GM19468 (cell line): ENCODE measurements around the gene CYP11A1.

Experiments used
- ATAC-seq: cut with Tn5 transposase; IDR thresholded peaks from one replicate; pipeline ENCODE4 v1.9.1; 2021; ENCODE audit warnings: mild to moderate bottlenecking, moderate library complexity, moderate number of reproducible peaks; ENCODE audit not compliant: unreplicated experiment; ENCODE audit errors: extremely low read depth

The CYP11A1 gene

GRCh38 chr15:74333093-74333492, 34.4 kb downstream of the CYP11A1 start:
- ATAC-seq, result no peak

- no peak for ATAC-seq
Measured at GRCh38 chr15:74332611-74333010, 34.8 kb downstream of the CYP11A1 start.

GRCh38 chr15:74332011-74332410, 35.4 kb downstream of the CYP11A1 start:
- ATAC-seq, result no peak

- no peak for ATAC-seq
Measured at GRCh38 chr15:74330861-74331408, 36.5 kb downstream of the CYP11A1 start.

GRCh38 chr15:74328331-74329056, 39.0 kb downstream of the CYP11A1 start:
- ATAC-seq, result no peak

- no peak for ATAC-seq
Measured at GRCh38 chr15:74327756-74328155, 39.7 kb downstream of the CYP11A1 start.

GRCh38 chr15:74326746-74327145, 40.7 kb downstream of the CYP11A1 start:
- no peak for ATAC-seq

GRCh38 chr15:74324714-74325113, 42.7 kb downstream of the CYP11A1 start:
- ATAC-seq, result no peak

- ATAC-seq, result no peak
Measured at GRCh38 chr15:74322558-74323180, 44.8 kb downstream of the CYP11A1 start.

GRCh38 chr15:74320352-74321247, 46.8 kb downstream of the CYP11A1 start:
- ATAC-seq, result no peak

- ATAC-seq, result no peak
Measured at GRCh38 chr15:74319596-74320351, 47.7 kb downstream of the CYP11A1 start.

- no peak for ATAC-seq
Measured at GRCh38 chr15:74319138-74319460, 48.3 kb downstream of the CYP11A1 start.

GRCh38 chr15:74318376-74319137, 48.9 kb downstream of the CYP11A1 start:
- no peak for ATAC-seq

GRCh38 chr15:74317820-74318375, 49.5 kb downstream of the CYP11A1 start:
- no peak for ATAC-seq

GRCh38 chr15:74316141-74316540, 51.3 kb downstream of the CYP11A1 start:
- ATAC-seq, result no peak

- no peak for ATAC-seq
Measured at GRCh38 chr15:74315626-74316025, 51.8 kb downstream of the CYP11A1 start.

- ATAC-seq, result no peak
Measured at GRCh38 chr15:74314795-74315438, 52.5 kb downstream of the CYP11A1 start.

- no peak for ATAC-seq
Measured at GRCh38 chr15:74313889-74314288, 53.6 kb downstream of the CYP11A1 start.
